ENCODE data around the gene USP24.

Gene USP24

GRCh38 chr1:55215194-55216021 is at the start of gene USP24:
Gene USP24, minus strand, starts transcription at chr1:55215364. Its CDS starts 251 bp downstream, at chr1:55215113.
- peak; percentile 65 for DNase-seq (ENCODE audit: low spot score)

- DNase-seq (ENCODE audit: low spot score): no peak
Measured at GRCh38 chr1:55262822-55263221, 47.7 kb upstream of the USP24 start.

- DNase-seq (ENCODE audit: low spot score): no peak
Measured at GRCh38 chr1:55259911-55260609, 44.9 kb upstream of the USP24 start.

- DNase-seq (ENCODE audit: low spot score): no peak
Measured at GRCh38 chr1:55257958-55258357, 42.8 kb upstream of the USP24 start.

- no peak for DNase-seq (ENCODE audit: low spot score)
Measured at GRCh38 chr1:55255901-55256300, 40.7 kb upstream of the USP24 start.

GRCh38 chr1:55252942-55253589 is 37.9 kb upstream of the USP24 start:
- no peak for DNase-seq (ENCODE audit: low spot score)

GRCh38 chr1:55250399-55251075 is 35.4 kb upstream of the USP24 start:
- no peak for DNase-seq (ENCODE audit: low spot score)

- DNase-seq (ENCODE audit: low spot score): no peak
Measured at GRCh38 chr1:55249646-55250398, 34.7 kb upstream of the USP24 start.

- no peak for DNase-seq (ENCODE audit: low spot score)
Measured at GRCh38 chr1:55246896-55247295, 31.7 kb upstream of the USP24 start.

GRCh38 chr1:55246331-55246730 is 31.2 kb upstream of the USP24 start:
- DNase-seq (ENCODE audit: low spot score): no peak

GRCh38 chr1:55245781-55246180 is 30.6 kb upstream of the USP24 start:
- no peak for DNase-seq (ENCODE audit: low spot score)

- DNase-seq (ENCODE audit: low spot score): no peak
Measured at GRCh38 chr1:55244476-55245099, 29.4 kb upstream of the USP24 start.

GRCh38 chr1:55243655-55244054 is 28.5 kb upstream of the USP24 start:
- no peak for DNase-seq (ENCODE audit: low spot score)

GRCh38 chr1:55239548-55239947 is 24.4 kb upstream of the USP24 start:
- no peak for DNase-seq (ENCODE audit: low spot score)

GRCh38 chr1:55235722-55236121 is 20.6 kb upstream of the USP24 start:
- peak; percentile 56 for DNase-seq (ENCODE audit: low spot score)

- no peak for DNase-seq (ENCODE audit: low spot score)
Measured at GRCh38 chr1:55234016-55234415, 18.9 kb upstream of the USP24 start.

- peak; percentile 92 for DNase-seq (ENCODE audit: low spot score)
Measured at GRCh38 chr1:55233145-55233777, 18.1 kb upstream of the USP24 start.

GRCh38 chr1:55232448-55233144 is 17.4 kb upstream of the USP24 start:
- no peak for DNase-seq (ENCODE audit: low spot score)

- no peak for DNase-seq (ENCODE audit: low spot score)
Measured at GRCh38 chr1:55231745-55232144, 16.6 kb upstream of the USP24 start.

- DNase-seq (ENCODE audit: low spot score): no peak
Measured at GRCh38 chr1:55230659-55231058, 15.5 kb upstream of the USP24 start.
